H1 (cell line): ENCODE data around the gene DPYD. TPM values are rescaled to one million over a fixed set of nuclear protein-coding genes. Genes with fewer than 3 reads are reported as not detected.

Experiments
- CBX8 ChIP-seq: fragments of 300-800, 300-1000 bp; sonication (generic); IDR thresholded peaks from 2 replicates; pipeline ENCODE4 v1.7.1; 2016; ENCODE audit warnings: low read depth, low read length, borderline replicate concordance
- CHD2 ChIP-seq: IDR thresholded peaks from 2 replicates; pipeline ENCODE4 v1.6.1; 2012; ENCODE audit warnings: low read length, improper control_type of control experiment
- GABPA ChIP-seq: IDR thresholded peaks from 2 replicates; pipeline ENCODE4 v1.6.1; 2011; ENCODE audit warnings: mild to moderate bottlenecking, low read length, moderate library complexity, borderline replicate concordance; ENCODE audit not compliant: insufficient read depth
- GTF2F1 ChIP-seq: IDR thresholded peaks from 2 replicates; pipeline ENCODE4 v1.6.1; 2012; ENCODE audit warnings: low read depth, low read length, improper control_type of control experiment, borderline replicate concordance
- PHF8 ChIP-seq: fragments of 200-600 bp; sonication (generic); conservative IDR thresholded peaks from 2 replicates; pipeline ENCODE4 v1.7.1; 2012; ENCODE audit warnings: low read depth, mild to moderate bottlenecking, inconsistent platforms, low read length, moderate library complexity
- TEAD4 ChIP-seq: IDR thresholded peaks from 2 replicates; pipeline ENCODE4 v1.6.1; 2012; ENCODE audit warnings: low read depth, low read length, inconsistent platforms, mixed read lengths
- polyA plus RNA-seq, 7 experiments: library from polyadenylated mRNA; depleted of rRNA in 3 of 7; stranded (reverse) in 5 of 7; unstranded in 2 of 7; fragments of >200 nt in 5 of 7; fragments of 200-250 nt in 2 of 7; gene quantifications; 1 replicate in 5 of 7; 2 replicates in 1 of 7; 4 replicates in 1 of 7; pipeline versions ENCODE4 v1.2.1 to v1.2.3, GENCODE V29; 2011 to 2013; ENCODE audit warnings: missing spikeins in 2 of 7, mixed read lengths in 2 of 7
- total RNA-seq: library from RNA; stranded (reverse); fragmentation: NEBNext Ultra II Directional; extraction: Animal tissue kit (Norgen Biotek cat#: 25700); gene quantifications from 2 replicates; pipeline ENCODE4 v1.2.1, GENCODE V29; 2021
- TF ChIP-seq, protein P1 (sequence below), 3 experiments: IDR thresholded peaks; 1 replicate in 2 of 3; 2 replicates in 1 of 3; pipeline versions ENCODE4 v1.5.1 to v1.6.1; 2011; ENCODE audit warnings: low read length in 3 of 3, mild to moderate bottlenecking in 3 of 3, inconsistent platforms in 2 of 3, low read depth in 1 of 3, moderate library complexity in 1 of 3; ENCODE audit not compliant: insufficient read depth in 1 of 3; ENCODE audit errors: control extremely low read depth in 1 of 3

Gene DPYD
- total and polyA plus RNA-seq, 2 of the 8 experiments (the other 6 are each of a cell fraction or from before 2014, with no cell fraction given): 0.29 to 0.73 TPM

DNA sequence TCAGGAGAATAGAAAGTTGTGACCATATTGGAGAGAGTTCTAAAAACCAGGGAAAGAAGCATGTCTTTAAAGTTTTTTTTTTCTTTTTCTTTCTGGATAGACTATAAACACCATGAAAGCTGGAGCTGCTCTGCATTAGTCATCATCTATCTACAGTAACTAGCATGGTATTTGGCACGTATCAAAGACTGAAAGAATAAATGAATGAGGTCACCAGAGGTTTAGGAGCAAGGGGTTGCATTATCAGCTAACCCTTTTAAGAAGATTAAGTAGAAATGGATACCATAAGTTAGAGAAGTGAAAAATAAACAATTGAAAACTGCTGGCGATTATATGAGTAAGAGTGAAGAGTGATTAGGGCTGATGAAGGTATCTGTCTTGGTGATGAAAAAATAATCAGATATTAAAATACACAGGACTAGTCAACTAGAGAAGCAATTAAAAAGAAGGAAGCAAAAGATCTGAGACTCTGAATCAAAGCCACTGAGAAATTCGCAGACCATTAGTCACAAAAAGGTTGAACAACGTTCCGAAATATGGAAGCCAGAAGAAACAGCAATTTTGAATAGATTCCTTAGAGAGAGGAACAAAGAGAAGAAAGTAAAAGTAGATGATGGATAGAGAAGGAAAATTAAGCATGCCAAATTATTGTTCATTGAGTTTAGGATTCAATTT, 536.4 kb downstream of the DPYD start (continued):
- TF ChIP-seq PHF8 (no peak), CHD2 (no peak), GTF2F1 (no peak), CBX8 (no peak), GABPA (no peak), TEAD4 (no peak)
- TF ChIP-seq, protein P1, sequence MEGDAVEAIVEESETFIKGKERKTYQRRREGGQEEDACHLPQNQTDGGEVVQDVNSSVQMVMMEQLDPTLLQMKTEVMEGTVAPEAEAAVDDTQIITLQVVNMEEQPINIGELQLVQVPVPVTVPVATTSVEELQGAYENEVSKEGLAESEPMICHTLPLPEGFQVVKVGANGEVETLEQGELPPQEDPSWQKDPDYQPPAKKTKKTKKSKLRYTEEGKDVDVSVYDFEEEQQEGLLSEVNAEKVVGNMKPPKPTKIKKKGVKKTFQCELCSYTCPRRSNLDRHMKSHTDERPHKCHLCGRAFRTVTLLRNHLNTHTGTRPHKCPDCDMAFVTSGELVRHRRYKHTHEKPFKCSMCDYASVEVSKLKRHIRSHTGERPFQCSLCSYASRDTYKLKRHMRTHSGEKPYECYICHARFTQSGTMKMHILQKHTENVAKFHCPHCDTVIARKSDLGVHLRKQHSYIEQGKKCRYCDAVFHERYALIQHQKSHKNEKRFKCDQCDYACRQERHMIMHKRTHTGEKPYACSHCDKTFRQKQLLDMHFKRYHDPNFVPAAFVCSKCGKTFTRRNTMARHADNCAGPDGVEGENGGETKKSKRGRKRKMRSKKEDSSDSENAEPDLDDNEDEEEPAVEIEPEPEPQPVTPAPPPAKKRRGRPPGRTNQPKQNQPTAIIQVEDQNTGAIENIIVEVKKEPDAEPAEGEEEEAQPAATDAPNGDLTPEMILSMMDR (IDR thresholded peaks at IDR 0.05; ENCODE audit: control extremely low read depth in 1 of 3, insufficient read depth in 1 of 3, low read depth in 1 of 3, low read length in 3 of 3): no peak
